Measurements from ENCODE around the gene SCYL3. TPM values are rescaled to one million over a fixed set of nuclear protein-coding genes. Genes with fewer than 3 reads are reported as not detected.

Gene SCYL3
- polyA plus RNA-seq, 1 of the 3 experiments (the other 2 are of a cell fraction) = 5.9 TPM

DNA sequence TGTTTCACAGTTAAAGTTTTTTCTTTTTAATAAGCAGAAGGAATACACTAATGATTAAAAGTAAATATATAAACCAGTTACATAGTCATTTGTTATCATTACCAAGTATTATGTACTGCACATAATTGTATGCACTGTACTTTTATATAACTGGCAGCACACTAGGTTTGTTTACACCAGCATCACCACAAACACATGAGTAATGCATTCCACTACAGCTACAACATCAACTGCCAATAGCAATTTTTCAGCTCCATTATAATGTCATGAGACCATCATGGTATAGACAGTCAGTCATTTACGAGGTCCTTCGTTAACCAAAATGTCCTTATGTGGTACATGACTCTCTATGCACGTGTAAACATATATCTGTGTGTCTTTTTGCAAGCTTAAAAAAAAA lies 35.2 kb downstream of the SCYL3 start:
- Histone ChIP-seq H3K9me3 (no peaks in the 10 kb centered on the region), H3K27ac (ENCODE audit: low read depth in 2 of 2, low read length in 1 of 2) (no peak overlapping the region), H3K4me2 (no peak overlapping the region), H4K20me1 (ENCODE audit: insufficient read depth) (no peaks in the 10 kb centered on the region), H2AFZ (ENCODE audit: low read depth) (no peak overlapping the region), H3K9ac (no peak overlapping the region), H3K4me3 (ENCODE audit: low read depth in 2 of 2, low read length in 1 of 2) (no peak overlapping the region), H3F3A (replicated peaks; ENCODE audit: insufficient read depth) (peaks cover 13% of the 10 kb centered on the region), H3K79me2 (ENCODE audit: insufficient read depth) (0 out of 2 replicates have a peak, but pooled peaks cover 5% of the 10 kb centered on the region), H3K4me1 (ENCODE audit: control insufficient read depth in 1 of 2, insufficient read depth in 2 of 2, low read depth in 1 of 2, low read length in 1 of 2) (peaks cover 1 to 4% of the 10 kb centered on the region in 2 experiments; a peak in 1 of 4 replicates), H3K36me3 (replicated peaks in 1 of 2; ENCODE audit: control insufficient read depth in 1 of 2, insufficient read depth in 2 of 2, low read length in 1 of 2) (peaks cover 95% of the 10 kb centered on the region in 2 experiments), H3K27me3 (ENCODE audit: insufficient read depth) (no peaks in the 10 kb centered on the region), H3K9me2 (no peaks in the 10 kb centered on the region)
- ChIA-PET CTCF (interaction anchor here (0.8 kb wide), 1 partner anchor 30 kb away, joined by 3 read pairs; no protein-coding TSS in a partner anchor), POLR2A (no interaction called here)
- no peak for TF ChIP-seq NFIC (IDR thresholded peaks at IDR 0.05; ENCODE audit: borderline replicate concordance)
- no peak for TF ChIP-seq ELF1 (IDR thresholded peaks at IDR 0.05)
- TF ChIP-seq RAD21 (IDR thresholded peaks at IDR 0.05; ENCODE audit: low read length) = no peak
- no peak for TF ChIP-seq YY1 (IDR thresholded peaks at IDR 0.05; ENCODE audit: low read depth)
- no peak for TF ChIP-seq RXRA (IDR thresholded peaks at IDR 0.05; ENCODE audit: borderline replicate concordance, low read depth)
- no peak for TF ChIP-seq TEAD4 (IDR thresholded peaks at IDR 0.05; ENCODE audit: borderline replicate concordance, insufficient read depth)
- TF ChIP-seq, protein P1, sequence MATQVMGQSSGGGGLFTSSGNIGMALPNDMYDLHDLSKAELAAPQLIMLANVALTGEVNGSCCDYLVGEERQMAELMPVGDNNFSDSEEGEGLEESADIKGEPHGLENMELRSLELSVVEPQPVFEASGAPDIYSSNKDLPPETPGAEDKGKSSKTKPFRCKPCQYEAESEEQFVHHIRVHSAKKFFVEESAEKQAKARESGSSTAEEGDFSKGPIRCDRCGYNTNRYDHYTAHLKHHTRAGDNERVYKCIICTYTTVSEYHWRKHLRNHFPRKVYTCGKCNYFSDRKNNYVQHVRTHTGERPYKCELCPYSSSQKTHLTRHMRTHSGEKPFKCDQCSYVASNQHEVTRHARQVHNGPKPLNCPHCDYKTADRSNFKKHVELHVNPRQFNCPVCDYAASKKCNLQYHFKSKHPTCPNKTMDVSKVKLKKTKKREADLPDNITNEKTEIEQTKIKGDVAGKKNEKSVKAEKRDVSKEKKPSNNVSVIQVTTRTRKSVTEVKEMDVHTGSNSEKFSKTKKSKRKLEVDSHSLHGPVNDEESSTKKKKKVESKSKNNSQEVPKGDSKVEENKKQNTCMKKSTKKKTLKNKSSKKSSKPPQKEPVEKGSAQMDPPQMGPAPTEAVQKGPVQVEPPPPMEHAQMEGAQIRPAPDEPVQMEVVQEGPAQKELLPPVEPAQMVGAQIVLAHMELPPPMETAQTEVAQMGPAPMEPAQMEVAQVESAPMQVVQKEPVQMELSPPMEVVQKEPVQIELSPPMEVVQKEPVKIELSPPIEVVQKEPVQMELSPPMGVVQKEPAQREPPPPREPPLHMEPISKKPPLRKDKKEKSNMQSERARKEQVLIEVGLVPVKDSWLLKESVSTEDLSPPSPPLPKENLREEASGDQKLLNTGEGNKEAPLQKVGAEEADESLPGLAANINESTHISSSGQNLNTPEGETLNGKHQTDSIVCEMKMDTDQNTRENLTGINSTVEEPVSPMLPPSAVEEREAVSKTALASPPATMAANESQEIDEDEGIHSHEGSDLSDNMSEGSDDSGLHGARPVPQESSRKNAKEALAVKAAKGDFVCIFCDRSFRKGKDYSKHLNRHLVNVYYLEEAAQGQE (IDR thresholded peaks at IDR 0.05; ENCODE audit: low read depth, low read length) = no peak
- TF ChIP-seq FOXM1 (IDR thresholded peaks at IDR 0.05; ENCODE audit: low read depth) = no peak
- TF ChIP-seq, protein P2, sequence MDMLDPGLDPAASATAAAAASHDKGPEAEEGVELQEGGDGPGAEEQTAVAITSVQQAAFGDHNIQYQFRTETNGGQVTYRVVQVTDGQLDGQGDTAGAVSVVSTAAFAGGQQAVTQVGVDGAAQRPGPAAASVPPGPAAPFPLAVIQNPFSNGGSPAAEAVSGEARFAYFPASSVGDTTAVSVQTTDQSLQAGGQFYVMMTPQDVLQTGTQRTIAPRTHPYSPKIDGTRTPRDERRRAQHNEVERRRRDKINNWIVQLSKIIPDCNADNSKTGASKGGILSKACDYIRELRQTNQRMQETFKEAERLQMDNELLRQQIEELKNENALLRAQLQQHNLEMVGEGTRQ (IDR thresholded peaks at IDR 0.05; ENCODE audit: borderline replicate concordance, low read depth, low read length) = no peak
- TF ChIP-seq GABPA (IDR thresholded peaks at IDR 0.05; ENCODE audit: low read depth) = no peak
- TF ChIP-seq EZH2phosphoT487 (IDR thresholded peaks at IDR 0.05; ENCODE audit: borderline replicate concordance, low read depth) = no peak
- TF ChIP-seq TCF12 (IDR thresholded peaks at IDR 0.05) = no peak
- no peak for TF ChIP-seq MEF2A (IDR thresholded peaks at IDR 0.05; ENCODE audit: borderline replicate concordance, low read depth)
- WGBS (ENCODE audit: low lambda C conversion rate) = 95% methylated on average over 3 of the region's 3 CpGs
- DNase-seq = no peak

DNA sequence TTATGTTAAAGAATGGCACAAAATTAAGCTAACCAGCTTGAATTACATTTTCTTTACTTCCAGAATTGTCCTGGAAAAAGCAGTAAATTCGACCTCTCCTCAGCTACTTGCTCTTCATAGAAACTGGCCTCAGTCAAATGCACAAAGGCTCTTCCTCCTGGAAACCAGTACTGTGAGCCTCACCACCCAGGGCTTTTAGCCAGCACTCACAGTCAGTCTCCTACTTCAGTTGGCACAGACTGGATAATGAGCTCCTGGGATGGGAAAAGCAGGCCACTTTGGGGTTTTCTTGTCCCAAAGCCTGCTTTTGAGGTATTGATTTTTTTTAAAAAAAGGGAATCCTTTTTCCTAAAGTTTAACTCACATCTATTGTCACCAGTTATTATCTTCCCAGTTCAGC lies 40.4 kb downstream of the SCYL3 start:
- peaks cover 88 to 92% of the 10 kb centered on the region in 2 experiments for H3K36me3 ChIP-seq (replicated peaks in 1 of 2; ENCODE audit: control insufficient read depth in 1 of 2, insufficient read depth in 2 of 2, low read length in 1 of 2)
- ChIA-PET CTCF (interaction anchor here (0.6 to 2.4 kb wide), 3 partner anchors 43 to 392 kb away, joined by 3 to 10 read pairs (median 3); no protein-coding TSS in a partner anchor), POLR2A (interaction anchor here (0.6 kb wide), 1 partner anchor 9 kb away, joined by 3 read pairs; no protein-coding TSS in a partner anchor)
- H4K20me1 ChIP-seq (ENCODE audit: insufficient read depth) = no peaks in the 10 kb centered on the region
- no peak overlapping the region for H2AFZ ChIP-seq (ENCODE audit: low read depth)
- 81% methylated on average over 1 of the region's 1 CpG for WGBS (ENCODE audit: low lambda C conversion rate)
- no peak overlapping the region for H3K4me2 ChIP-seq
- no peak overlapping the region for H3K4me3 ChIP-seq (ENCODE audit: low read depth in 2 of 2, low read length in 1 of 2)
- H3K79me2 ChIP-seq (ENCODE audit: insufficient read depth) = peaks cover 10% of the 10 kb centered on the region
- no peaks in the 10 kb centered on the region for H3K9me3 ChIP-seq
- no peak overlapping the region for H3K9ac ChIP-seq
- no peaks in the 10 kb centered on the region; a peak in 1 of 4 replicates for H3K4me1 ChIP-seq (ENCODE audit: control insufficient read depth in 1 of 2, insufficient read depth in 2 of 2, low read depth in 1 of 2, low read length in 1 of 2)
- no peaks in the 10 kb centered on the region for H3K9me2 ChIP-seq
- H3K27ac ChIP-seq (ENCODE audit: low read depth in 2 of 2, low read length in 1 of 2) = no peak overlapping the region; a peak in 1 of 4 replicates
- peaks cover 15% of the 10 kb centered on the region for H3F3A ChIP-seq (replicated peaks; ENCODE audit: insufficient read depth)
- DNase-seq = no peak
- no peaks in the 10 kb centered on the region for H3K27me3 ChIP-seq (ENCODE audit: insufficient read depth)
- TF ChIP-seq JUND (IDR thresholded peaks at IDR 0.05) = no peak
- TF ChIP-seq, protein P3, sequence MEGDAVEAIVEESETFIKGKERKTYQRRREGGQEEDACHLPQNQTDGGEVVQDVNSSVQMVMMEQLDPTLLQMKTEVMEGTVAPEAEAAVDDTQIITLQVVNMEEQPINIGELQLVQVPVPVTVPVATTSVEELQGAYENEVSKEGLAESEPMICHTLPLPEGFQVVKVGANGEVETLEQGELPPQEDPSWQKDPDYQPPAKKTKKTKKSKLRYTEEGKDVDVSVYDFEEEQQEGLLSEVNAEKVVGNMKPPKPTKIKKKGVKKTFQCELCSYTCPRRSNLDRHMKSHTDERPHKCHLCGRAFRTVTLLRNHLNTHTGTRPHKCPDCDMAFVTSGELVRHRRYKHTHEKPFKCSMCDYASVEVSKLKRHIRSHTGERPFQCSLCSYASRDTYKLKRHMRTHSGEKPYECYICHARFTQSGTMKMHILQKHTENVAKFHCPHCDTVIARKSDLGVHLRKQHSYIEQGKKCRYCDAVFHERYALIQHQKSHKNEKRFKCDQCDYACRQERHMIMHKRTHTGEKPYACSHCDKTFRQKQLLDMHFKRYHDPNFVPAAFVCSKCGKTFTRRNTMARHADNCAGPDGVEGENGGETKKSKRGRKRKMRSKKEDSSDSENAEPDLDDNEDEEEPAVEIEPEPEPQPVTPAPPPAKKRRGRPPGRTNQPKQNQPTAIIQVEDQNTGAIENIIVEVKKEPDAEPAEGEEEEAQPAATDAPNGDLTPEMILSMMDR (IDR thresholded peaks at IDR 0.05) = no peak
- TF ChIP-seq FOSL2 (IDR thresholded peaks at IDR 0.05; ENCODE audit: borderline replicate concordance, low read depth) = no peak
- TF ChIP-seq SMC3 (IDR thresholded peaks at IDR 0.05; ENCODE audit: low read depth, low read length) = no peak
- TF ChIP-seq FOXJ3 (CRISPR knock-in tag; IDR thresholded peaks at IDR 0.05) = no peak
- TF ChIP-seq GABPA (IDR thresholded peaks at IDR 0.05; ENCODE audit: low read depth) = no peak
- TF ChIP-seq, protein P1 (IDR thresholded peaks at IDR 0.05; ENCODE audit: low read depth, low read length) = no peak
- TF ChIP-seq, protein P4, sequence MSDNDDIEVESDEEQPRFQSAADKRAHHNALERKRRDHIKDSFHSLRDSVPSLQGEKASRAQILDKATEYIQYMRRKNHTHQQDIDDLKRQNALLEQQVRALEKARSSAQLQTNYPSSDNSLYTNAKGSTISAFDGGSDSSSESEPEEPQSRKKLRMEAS (IDR thresholded peaks at IDR 0.05; ENCODE audit: low read depth) = no peak

All from SK-N-SH (cell line).